ENCODE results near the gene SDHAF2. TPM values are rescaled to one million over a fixed set of nuclear protein-coding genes. Genes with fewer than 3 reads are reported as not detected.
"Not testable (repeated sequence)": the region's sequence is repeated elsewhere in the genome, so short reads cannot be mapped to it uniquely, and the experiment has no call there.

The SDHAF2 gene
- total and polyA plus RNA-seq, 2 experiments from 2014 or later = 19.5 to 59.5 TPM

DNA sequence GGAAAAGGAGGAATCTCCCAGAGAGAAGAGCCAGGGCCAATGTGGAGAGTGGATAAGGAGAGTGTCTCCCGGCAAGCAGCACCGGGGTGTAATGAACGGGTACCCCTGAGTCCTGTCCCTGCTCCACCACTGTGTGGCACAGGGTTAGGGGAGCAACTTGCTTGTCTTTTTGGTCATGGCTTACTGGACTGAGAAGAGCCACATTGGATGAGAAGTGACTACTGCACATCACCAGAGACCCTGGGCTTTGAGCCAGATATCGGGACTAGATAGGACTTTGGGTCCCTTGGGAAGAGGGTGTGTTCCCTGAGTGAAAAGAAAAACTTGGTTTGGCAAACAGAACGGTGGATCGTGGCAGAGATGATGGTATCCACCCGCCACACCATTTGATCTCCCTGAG lies 24.6 kb downstream of the SDHAF2 start:
- no peaks in the 10 kb centered on the region for H3K27me3 ChIP-seq (replicated peaks; ENCODE audit: insufficient read depth)
- H3F3A ChIP-seq (ENCODE audit: insufficient read depth) = no peaks in the 10 kb centered on the region
- no peaks in the 10 kb centered on the region for H3K79me2 ChIP-seq (ENCODE audit: insufficient read depth)
- in situ Hi-C loops (cut with MboI) = no loop called here
- no peak overlapping the region for H3K4me2 ChIP-seq (ENCODE audit: unreplicated experiment)
- WGBS, 2 experiments (ENCODE audit: low coverage in 1 of 2, low lambda C conversion rate in 2 of 2, missing lambda C conversion rate in 2 of 2) = 74% methylated on average over 7 of the region's 7 CpGs
- H3K4me1 ChIP-seq (ENCODE audit: insufficient read depth) = no peaks in the 10 kb centered on the region
- TF ChIP-seq EZH2 (IDR thresholded peaks at IDR 0.05; ENCODE audit: insufficient read depth, poor library complexity, severe bottlenecking) (no peak), EZH2phosphoT487 (IDR thresholded peaks at IDR 0.05; ENCODE audit: insufficient read depth, low read depth) (no peak)
- H4K20me1 ChIP-seq (ENCODE audit: insufficient read depth) = no peaks in the 10 kb centered on the region
- H3K4me3 ChIP-seq = no peak overlapping the region
- no peak overlapping the region for H3K27ac ChIP-seq
- no peaks in the 10 kb centered on the region for H3K36me3 ChIP-seq (ENCODE audit: low read depth)
- H2AFZ ChIP-seq = no peak overlapping the region
- no peak for DNase-seq
- H3K9me3 ChIP-seq (ENCODE audit: low read depth) = no peaks in the 10 kb centered on the region
- H3K9ac ChIP-seq = no peak overlapping the region
- no peaks in the 10 kb centered on the region for H3K9me2 ChIP-seq (ENCODE audit: insufficient read depth)

DNA sequence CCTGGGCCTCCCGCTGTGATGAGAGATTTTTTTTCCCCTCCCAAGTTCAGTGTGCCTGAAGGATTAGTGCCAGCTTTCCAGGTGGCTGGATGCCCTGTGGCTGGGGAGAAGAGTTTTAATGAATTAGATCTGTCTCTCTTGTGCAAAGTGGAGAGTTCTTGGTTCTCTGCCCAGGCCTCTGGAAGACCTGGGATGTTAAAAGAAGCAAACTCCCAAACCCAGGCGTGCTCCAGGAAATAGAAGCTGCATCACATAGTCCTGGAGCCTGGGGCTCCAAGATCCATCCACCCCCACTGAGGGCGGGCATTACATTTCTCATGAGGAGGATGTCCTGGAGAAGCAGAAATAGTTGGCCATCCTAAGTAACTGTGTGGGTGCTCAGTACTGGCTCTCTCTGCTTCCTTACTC lies 30.6 kb downstream of the SDHAF2 start:
- WGBS, 2 experiments (ENCODE audit: low coverage in 1 of 2, low lambda C conversion rate in 2 of 2, missing lambda C conversion rate in 2 of 2) = 13% methylated on average over 3 of the region's 3 CpGs
- Histone ChIP-seq H3K36me3 (ENCODE audit: low read depth) (no peaks in the 10 kb centered on the region), H3K4me3 (no peak overlapping the region), H3K9me3 (ENCODE audit: low read depth) (no peaks in the 10 kb centered on the region), H3K9me2 (ENCODE audit: insufficient read depth) (no peaks in the 10 kb centered on the region), H3K4me2 (ENCODE audit: unreplicated experiment) (peak overlapping the region; percentile 25), H3K27me3 (replicated peaks; ENCODE audit: insufficient read depth) (no peaks in the 10 kb centered on the region), H4K20me1 (ENCODE audit: insufficient read depth) (no peaks in the 10 kb centered on the region), H3K9ac (peak overlapping the region; percentile 33), H3F3A (ENCODE audit: insufficient read depth) (peaks cover 14% of the 10 kb centered on the region; the same call in 1 of the 2 replicates), H2AFZ (no peak overlapping the region; the same call in 1 of the 2 replicates), H3K27ac (peak overlapping the region; percentile 44), H3K79me2 (ENCODE audit: insufficient read depth) (0 out of 2 replicates have a peak, but pooled peaks cover 3% of the 10 kb centered on the region), H3K4me1 (ENCODE audit: insufficient read depth) (peaks cover 16% of the 10 kb centered on the region)
- TF ChIP-seq EZH2phosphoT487 (IDR thresholded peaks at IDR 0.05; ENCODE audit: insufficient read depth, low read depth) (no peak), EZH2 (IDR thresholded peaks at IDR 0.05; ENCODE audit: insufficient read depth, poor library complexity, severe bottlenecking) (no peak)
- peak; percentile 75 for DNase-seq
- in situ Hi-C loops (cut with MboI) = no loop called here

DNA sequence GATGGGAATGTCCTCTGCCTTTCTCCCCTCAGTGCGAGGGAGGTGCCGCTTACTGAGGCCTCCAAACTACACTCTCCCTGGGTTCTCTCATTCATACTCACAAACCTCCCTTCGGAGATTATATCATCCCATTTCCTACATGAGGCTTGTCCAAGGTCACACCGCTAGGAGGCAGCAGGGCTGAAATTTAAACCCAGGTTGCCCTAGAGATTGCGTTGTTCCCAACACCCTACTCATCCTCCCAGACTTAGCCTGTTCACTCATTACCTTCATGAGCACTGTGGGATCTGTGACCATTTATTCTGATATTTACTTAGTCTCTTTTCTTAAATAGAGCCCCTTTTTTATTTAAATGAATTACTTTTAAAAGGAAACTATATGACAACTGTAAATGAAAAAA lies 31.1 kb downstream of the SDHAF2 start:
- Histone ChIP-seq H3K9ac (peak overlapping the region; percentile 33; the same call in 1 of the 2 replicates), H3K79me2 (ENCODE audit: insufficient read depth) (0 out of 2 replicates have a peak, but pooled peaks cover 3% of the 10 kb centered on the region), H3K27me3 (replicated peaks; ENCODE audit: insufficient read depth) (no peaks in the 10 kb centered on the region), H4K20me1 (ENCODE audit: insufficient read depth) (no peaks in the 10 kb centered on the region), H3K36me3 (ENCODE audit: low read depth) (no peaks in the 10 kb centered on the region), H3K9me3 (ENCODE audit: low read depth) (no peaks in the 10 kb centered on the region), H3K4me1 (ENCODE audit: insufficient read depth) (peaks cover 16% of the 10 kb centered on the region), H3K4me3 (no peak overlapping the region), H2AFZ (no peak overlapping the region), H3K9me2 (ENCODE audit: insufficient read depth) (no peaks in the 10 kb centered on the region), H3F3A (ENCODE audit: insufficient read depth) (peaks cover 14% of the 10 kb centered on the region; the same call in 1 of the 2 replicates), H3K4me2 (ENCODE audit: unreplicated experiment) (peak overlapping the region; percentile 25), H3K27ac (peak overlapping the region; percentile 44)
- TF ChIP-seq EZH2 (IDR thresholded peaks at IDR 0.05; ENCODE audit: insufficient read depth, poor library complexity, severe bottlenecking) (no peak), EZH2phosphoT487 (IDR thresholded peaks at IDR 0.05; ENCODE audit: insufficient read depth, low read depth) (no peak)
- no peak for DNase-seq
- WGBS, 2 experiments (ENCODE audit: low coverage in 1 of 2, low lambda C conversion rate in 2 of 2, missing lambda C conversion rate in 2 of 2) = 86% methylated on average over 5 of the region's 5 CpGs
- in situ Hi-C loops (cut with MboI) = no loop called here

DNA sequence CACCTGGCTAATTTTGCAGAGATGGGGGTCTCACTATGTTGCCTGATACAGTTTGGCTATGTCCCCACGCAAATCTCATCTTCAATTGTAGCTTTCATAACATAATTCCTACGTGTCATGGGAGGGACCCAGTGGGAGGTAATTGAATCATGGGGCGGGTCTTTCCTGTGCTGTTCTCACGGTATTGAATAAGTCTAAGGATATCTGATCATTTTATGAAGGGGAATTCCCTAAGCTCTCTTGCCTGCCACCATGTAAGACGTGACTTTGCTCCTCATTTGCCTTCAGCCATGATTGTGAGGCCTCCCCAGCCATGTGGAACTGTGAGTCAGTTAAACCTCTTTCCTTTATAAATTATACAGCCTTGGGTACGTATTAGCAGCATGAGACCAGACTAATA lies 37.7 kb downstream of the SDHAF2 start:
- H3K4me2 ChIP-seq (ENCODE audit: unreplicated experiment); H3K27me3 ChIP-seq (replicated peaks; ENCODE audit: insufficient read depth); H3K27ac ChIP-seq; H3K79me2 ChIP-seq (ENCODE audit: insufficient read depth); H3K9ac ChIP-seq; H3F3A ChIP-seq (ENCODE audit: insufficient read depth); H4K20me1 ChIP-seq (ENCODE audit: insufficient read depth); H2AFZ ChIP-seq; in situ Hi-C loops (cut with MboI); H3K4me3 ChIP-seq; H3K36me3 ChIP-seq (ENCODE audit: low read depth); H3K9me2 ChIP-seq (ENCODE audit: insufficient read depth); DNase-seq; H3K9me3 ChIP-seq (ENCODE audit: low read depth): not testable (repeated sequence)
- 93 to 98% methylated on average over 6 of the region's 6 CpGs for WGBS, 2 experiments (ENCODE audit: low coverage in 1 of 2, low lambda C conversion rate in 2 of 2, missing lambda C conversion rate in 2 of 2)
- H3K4me1 ChIP-seq (ENCODE audit: insufficient read depth) = peaks cover 10% of the 10 kb centered on the region

DNA sequence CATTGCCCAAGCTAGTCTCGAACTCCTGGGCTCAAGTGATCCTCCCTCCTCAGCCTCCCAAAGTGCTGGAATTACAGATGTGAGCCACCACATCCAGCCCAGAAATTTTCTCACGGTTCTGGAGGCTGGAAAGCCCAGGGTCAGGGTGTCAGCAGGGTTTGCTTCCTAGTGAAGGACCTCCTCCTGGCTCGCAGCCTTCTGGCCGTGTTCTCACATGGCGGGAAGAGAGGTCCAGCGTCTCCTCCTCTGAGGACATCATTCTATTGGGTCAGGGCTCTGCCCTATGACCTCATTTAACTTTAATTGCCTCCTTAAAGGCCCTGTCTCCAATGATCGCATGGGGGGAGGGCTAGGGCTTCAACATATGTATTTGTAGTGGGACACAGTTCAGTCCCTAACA lies 38.1 kb downstream of the SDHAF2 start:
- no peaks in the 10 kb centered on the region for H3K27me3 ChIP-seq (replicated peaks; ENCODE audit: insufficient read depth)
- 85 to 88% methylated on average over 7 of the region's 7 CpGs for WGBS, 2 experiments (ENCODE audit: low coverage in 1 of 2, low lambda C conversion rate in 2 of 2, missing lambda C conversion rate in 2 of 2)
- no peak overlapping the region for H2AFZ ChIP-seq
- no peaks in the 10 kb centered on the region for H3K36me3 ChIP-seq (ENCODE audit: low read depth)
- in situ Hi-C loops (cut with MboI) = no loop called here
- H3K4me3 ChIP-seq = no peak overlapping the region
- no peak overlapping the region for H3K27ac ChIP-seq
- H3K79me2 ChIP-seq (ENCODE audit: insufficient read depth) = no peaks in the 10 kb centered on the region
- TF ChIP-seq EZH2phosphoT487 (IDR thresholded peaks at IDR 0.05; ENCODE audit: insufficient read depth, low read depth) (no peak), EZH2 (IDR thresholded peaks at IDR 0.05; ENCODE audit: insufficient read depth, poor library complexity, severe bottlenecking) (no peak)
- no peaks in the 10 kb centered on the region for H4K20me1 ChIP-seq (ENCODE audit: insufficient read depth)
- H3K9me3 ChIP-seq (ENCODE audit: low read depth) = no peaks in the 10 kb centered on the region
- H3K9ac ChIP-seq = no peak overlapping the region
- H3F3A ChIP-seq (ENCODE audit: insufficient read depth) = peaks cover 13% of the 10 kb centered on the region
- H3K9me2 ChIP-seq (ENCODE audit: insufficient read depth) = no peaks in the 10 kb centered on the region
- DNase-seq = no peak
- peaks cover 14% of the 10 kb centered on the region for H3K4me1 ChIP-seq (ENCODE audit: insufficient read depth)
- H3K4me2 ChIP-seq (ENCODE audit: unreplicated experiment) = no peak overlapping the region
